SK-N-MC (cell line): Measurements from ENCODE around the gene ODC1.

Experiments
- EZH2 ChIP-seq: fragments of 200-600 bp; sonication (generic); IDR thresholded peaks from one replicate; pipeline ENCODE4 v1.6.1; 2017; ENCODE audit warnings: antibody characterized with exemption
- POLR2AphosphoS5 ChIP-seq: IDR thresholded peaks from 2 replicates; pipeline ENCODE4 v1.6.1; 2012; ENCODE audit warnings: mild to moderate bottlenecking, low read depth, low read length, borderline replicate concordance

DNA sequence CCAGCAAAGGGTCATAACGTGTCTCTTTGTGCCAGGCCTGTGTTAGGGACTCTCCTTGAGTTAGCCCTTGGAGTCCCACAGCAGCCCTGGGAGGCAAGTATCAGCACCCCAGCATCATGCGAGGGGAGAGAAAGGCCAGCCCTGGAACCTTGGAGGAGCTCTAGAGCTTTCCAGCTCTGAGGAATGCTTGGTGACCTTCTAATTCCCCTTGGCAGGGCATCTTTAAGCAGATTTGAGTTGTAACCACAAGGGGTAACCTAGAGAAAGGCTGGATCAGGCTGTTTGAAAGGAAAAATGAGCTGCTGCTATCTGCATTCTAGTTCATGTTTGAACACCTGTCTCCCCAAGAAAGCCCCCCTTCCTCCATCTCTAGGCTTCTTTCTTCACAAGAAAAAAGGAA is 23.8 kb upstream of the ODC1 start:
- TF ChIP-seq EZH2 (no peak), POLR2AphosphoS5 (no peak)
